ENCODE measurements around the gene GRID1.

DNA sequence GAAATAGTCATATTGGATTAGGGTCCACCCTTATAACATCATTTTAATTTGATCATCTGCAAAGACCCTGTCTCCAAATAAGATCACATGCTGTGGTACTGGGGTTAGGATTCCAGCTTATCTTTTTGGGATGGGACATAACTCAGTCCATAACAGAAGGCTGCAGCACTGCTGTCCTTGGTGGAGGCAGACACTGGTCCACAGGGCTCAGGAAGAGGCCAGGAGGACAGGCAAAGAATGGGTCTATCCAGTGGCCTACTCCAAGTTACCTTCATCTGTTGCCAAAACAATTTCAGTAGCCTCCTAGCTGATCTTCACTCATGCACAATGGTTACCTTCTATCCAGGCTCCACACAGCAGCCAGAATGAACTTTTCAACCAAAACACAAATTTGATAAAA, 387.0 kb downstream of the GRID1 start:
- TF ChIP-seq, protein P1, sequence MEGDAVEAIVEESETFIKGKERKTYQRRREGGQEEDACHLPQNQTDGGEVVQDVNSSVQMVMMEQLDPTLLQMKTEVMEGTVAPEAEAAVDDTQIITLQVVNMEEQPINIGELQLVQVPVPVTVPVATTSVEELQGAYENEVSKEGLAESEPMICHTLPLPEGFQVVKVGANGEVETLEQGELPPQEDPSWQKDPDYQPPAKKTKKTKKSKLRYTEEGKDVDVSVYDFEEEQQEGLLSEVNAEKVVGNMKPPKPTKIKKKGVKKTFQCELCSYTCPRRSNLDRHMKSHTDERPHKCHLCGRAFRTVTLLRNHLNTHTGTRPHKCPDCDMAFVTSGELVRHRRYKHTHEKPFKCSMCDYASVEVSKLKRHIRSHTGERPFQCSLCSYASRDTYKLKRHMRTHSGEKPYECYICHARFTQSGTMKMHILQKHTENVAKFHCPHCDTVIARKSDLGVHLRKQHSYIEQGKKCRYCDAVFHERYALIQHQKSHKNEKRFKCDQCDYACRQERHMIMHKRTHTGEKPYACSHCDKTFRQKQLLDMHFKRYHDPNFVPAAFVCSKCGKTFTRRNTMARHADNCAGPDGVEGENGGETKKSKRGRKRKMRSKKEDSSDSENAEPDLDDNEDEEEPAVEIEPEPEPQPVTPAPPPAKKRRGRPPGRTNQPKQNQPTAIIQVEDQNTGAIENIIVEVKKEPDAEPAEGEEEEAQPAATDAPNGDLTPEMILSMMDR (IDR thresholded peaks at IDR 0.05 in 2 of 3, conservative IDR thresholded peaks at IDR 0.05 in 1 of 3; ENCODE audit: borderline replicate concordance in 1 of 3, insufficient read depth in 1 of 3, low read depth in 2 of 3, low read length in 2 of 3) = no peak
- TF ChIP-seq ZFX (IDR thresholded peaks at IDR 0.05) (no peak), RAD21 (IDR thresholded peaks at IDR 0.05; ENCODE audit: low read depth) (no peak), EZH2 (IDR thresholded peaks at IDR 0.05) (no peak)
- TF ChIP-seq, protein P2, sequence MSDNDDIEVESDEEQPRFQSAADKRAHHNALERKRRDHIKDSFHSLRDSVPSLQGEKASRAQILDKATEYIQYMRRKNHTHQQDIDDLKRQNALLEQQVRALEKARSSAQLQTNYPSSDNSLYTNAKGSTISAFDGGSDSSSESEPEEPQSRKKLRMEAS (IDR thresholded peaks at IDR 0.05) = no peak

Measured in HCT116 (cell line).